GM10847 (cell line): ENCODE data around the gene LMTK3.

Experiments
- POLR2A ChIP-seq: IDR thresholded peaks from 2 replicates; pipeline ENCODE4 v1.6.1; 2011; ENCODE audit not compliant: insufficient read length; ENCODE audit errors: extremely low read depth

LMTK3 gene

DNA sequence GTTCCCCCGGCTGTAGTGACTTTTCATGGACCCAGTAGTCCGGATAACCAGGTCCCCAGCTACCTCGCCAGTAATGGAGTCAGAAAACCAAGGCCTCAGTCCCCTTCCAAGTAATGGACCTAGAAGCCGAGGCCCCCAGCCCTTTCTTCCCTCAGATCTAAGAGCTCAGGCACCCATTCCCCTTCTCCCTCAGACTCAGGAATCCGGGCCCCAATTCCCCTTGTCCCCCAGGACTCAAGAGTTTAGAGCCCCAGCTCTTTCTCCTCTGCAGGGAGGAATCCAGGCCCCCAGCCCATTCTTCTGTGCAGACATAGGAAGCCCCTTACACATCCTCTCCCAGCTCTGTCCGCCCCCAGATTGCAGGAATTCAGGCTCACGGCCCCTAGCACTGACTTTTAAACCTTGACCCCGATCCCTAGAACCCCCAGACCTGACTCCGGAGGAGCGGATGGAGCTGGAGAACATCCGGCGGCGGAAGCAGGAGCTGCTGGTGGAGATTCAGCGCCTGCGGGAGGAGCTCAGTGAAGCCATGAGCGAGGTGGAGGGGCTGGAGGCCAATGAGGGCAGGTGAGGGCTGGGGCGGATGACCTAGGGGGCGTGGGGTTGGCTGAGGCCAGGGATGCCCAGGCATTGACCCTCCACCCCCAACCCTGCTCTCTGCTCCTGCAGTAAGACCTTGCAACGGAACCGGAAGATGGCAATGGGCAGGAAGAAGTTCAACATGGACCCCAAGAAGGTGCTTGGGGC is 41.5 kb downstream of the LMTK3 start:
- no peak for TF ChIP-seq POLR2A

DNA sequence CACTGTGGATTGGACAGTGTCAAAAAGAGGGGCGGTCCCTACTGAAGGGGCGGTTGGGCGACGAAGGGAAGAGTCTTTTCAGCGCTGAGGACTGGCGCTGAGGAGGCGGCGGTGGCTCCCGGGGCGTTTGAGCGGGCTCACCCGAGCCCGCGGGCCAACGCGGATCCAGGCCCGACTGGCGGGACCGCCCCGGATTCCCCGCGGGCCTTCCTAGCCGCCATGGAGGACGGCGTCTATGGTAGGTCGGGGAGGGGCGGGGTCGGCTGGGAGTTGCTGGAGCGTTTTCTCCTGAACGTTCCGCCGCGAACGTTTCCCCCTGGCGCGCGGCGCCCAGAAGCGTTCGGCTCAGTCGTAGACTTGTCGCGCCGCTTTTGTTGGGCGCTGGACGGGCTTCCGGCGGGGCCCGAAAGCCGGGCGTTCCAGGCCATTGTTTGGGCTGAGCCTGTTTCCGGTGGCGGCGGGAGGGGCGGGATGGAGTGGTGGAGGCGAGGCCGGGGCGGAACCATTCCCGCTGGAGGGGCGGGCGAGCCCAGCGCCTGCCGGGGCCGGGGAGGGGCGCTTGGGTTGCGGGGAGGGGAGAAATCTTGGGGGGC is 42.2 kb downstream of the LMTK3 start, which contains the start of gene CYTH2:
TSS of gene CYTH2 (plus strand) at position 81 of the 593 bp plus-strand sequence. CDS start at position 220, 139 bp downstream.
- TF ChIP-seq POLR2A = peak; percentile 63

DNA sequence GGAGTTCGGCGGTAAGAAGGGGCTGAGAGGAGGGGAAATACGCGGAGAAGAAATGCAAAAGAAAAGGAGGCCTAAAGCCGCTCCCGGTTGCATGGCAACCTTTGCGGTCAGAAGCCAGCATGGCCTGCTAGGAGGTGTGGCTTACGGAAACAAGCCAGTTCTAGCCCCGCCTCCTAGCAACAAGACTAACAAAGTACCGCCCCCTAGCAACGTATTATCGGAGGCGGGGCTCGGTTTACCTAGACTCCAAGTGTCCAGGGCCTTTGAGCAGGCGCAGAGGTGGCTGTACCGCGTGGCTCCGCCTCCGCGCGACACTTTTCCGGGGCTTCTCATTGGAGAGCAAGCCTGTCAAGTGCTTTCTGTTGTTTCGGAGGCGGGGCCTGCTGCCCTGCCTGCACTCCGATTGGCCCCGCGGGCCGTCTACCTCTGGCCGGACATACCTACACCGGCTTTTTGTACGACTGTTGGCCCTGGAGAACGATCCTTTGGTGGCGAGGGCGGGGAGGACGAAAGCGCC is 42.8 kb downstream of the LMTK3 start:
- TF ChIP-seq POLR2A = no peak

DNA sequence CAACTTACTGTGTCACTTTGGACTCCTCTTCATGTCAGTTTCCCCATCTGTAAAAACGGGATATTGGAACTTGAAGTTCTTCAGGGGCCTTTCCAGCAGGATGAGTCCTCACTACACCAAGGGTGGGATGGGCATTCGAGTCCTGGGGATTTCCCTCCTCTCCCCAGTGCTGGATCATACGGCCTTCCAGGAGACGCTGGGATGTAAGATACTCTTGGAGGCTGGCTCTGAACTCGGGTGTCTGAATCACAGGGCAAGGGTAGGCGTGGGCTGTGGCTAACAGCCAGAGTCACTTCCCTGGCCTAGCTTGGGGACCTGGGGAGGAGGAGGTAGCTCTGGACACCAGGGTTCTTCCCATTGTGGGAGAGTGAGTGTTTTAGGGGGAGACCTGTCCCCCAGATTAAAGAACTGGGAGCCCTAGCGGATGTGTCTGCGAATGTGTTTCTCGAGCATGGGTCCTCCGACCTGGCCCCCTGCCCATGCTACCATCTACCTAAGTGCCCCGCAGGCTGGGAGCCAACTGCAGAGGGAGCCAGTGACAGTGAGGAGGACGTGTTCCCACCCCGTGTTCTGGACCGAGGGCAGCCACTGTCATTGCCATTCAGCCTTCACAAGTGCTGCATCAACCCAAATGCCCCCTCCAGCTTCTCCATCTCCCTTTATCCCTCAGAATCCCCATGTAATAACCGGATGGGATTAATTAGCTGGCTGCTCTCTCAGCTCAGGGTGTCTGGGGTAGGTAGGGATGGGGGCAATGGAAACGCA is 44.9 kb downstream of the LMTK3 start:
- no peak for TF ChIP-seq POLR2A

DNA sequence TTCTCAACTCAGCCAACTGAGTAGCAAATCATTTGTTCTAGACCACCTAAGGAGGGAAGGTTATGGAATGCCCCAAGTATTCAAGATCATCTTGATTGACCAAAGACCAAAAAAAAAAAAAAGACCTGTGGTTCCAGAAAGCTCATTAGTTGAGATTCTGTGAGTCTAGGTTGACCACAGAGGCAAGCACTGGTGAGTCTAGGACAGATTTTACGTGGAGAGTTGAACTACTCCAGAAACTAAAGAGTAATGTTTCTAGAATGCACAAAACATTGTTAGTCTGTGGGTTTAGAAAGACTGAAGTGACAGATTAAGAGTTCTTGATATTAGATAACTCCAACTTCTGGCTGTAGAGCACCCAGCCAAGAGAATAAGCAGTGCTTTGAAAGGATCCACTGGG is 46.4 kb downstream of the LMTK3 start:
- no peak for TF ChIP-seq POLR2A

DNA sequence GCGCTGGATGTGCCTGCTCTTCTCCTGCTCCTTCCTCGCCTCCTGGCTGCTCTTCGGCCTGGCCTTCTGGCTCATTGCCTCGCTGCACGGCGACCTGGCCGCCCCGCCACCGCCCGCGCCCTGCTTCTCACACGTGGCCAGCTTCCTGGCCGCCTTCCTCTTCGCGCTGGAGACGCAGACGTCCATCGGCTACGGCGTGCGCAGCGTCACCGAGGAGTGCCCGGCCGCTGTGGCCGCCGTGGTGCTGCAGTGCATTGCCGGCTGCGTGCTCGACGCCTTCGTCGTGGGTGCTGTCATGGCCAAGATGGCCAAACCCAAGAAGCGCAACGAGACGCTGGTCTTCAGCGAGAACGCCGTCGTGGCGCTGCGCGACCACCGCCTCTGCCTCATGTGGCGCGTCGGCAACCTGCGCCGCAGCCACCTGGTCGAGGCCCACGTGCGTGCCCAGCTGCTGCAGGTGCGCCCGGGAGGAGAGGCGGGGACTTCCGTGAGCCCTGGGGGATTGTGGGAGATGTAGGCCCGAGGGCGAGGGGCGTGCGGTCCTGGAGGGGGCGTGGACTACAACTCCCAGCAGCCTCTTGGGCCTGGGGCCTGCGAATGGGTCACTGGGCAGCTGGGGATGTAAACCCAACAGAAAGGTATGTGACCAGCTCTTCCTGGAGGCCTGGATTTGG is 49.5 kb downstream of the LMTK3 start:
- no peak for TF ChIP-seq POLR2A

DNA sequence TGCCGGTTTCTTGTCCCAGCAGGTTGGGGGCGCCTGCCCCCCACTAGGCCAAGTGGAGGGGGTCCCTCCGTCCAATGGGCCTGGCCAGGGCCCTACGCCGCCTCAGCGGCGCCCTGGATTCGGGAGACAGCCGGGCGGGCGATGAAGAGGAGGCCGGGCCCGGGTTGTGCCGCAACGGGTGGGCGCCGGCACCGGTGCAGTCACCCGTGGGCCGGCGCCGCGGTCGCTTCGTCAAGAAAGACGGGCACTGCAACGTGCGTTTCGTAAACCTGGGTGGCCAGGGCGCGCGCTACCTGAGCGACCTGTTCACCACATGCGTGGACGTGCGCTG is 50.0 kb downstream of the LMTK3 start:
- TF ChIP-seq POLR2A = no peak

DNA sequence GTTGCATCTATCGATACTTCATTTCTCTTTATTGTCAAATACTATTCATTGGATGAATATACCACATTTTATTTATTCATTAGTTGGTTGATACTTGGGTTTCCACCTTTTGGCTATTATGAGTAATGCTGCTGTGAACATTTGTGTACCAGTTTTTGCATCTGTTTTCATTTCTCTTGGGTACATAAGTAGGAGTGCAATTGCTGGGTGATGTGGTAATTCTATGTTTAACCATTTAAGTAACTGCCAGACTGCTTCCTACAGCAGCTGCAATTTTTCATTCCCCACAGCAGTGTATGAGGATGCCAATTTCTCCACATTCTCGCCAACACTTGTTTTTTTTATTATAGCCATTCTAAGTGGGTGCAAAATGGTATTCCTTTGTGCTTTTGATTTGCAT is 53.6 kb downstream of the LMTK3 start:
- no peak for TF ChIP-seq POLR2A

DNA sequence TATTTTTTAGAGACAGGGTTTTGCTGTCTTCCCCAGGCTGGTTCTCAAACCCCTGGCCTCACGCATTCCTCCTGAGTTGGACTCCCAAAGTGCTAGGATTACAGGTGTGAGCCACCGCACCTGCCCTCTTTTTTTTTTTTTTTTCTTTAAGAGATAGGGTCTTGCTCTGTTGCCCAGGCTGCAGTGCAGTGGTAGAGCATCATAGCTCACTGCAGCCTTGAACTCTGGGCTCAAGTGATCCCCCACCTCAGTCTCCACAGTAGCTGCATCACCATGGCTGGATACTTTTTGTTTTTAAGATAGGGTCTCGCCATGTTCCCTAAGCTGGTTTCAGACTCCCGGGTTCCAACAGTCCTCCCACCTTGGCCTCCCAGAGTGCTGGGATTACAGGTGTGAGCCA is 54.8 kb downstream of the LMTK3 start:
- no peak for TF ChIP-seq POLR2A

DNA sequence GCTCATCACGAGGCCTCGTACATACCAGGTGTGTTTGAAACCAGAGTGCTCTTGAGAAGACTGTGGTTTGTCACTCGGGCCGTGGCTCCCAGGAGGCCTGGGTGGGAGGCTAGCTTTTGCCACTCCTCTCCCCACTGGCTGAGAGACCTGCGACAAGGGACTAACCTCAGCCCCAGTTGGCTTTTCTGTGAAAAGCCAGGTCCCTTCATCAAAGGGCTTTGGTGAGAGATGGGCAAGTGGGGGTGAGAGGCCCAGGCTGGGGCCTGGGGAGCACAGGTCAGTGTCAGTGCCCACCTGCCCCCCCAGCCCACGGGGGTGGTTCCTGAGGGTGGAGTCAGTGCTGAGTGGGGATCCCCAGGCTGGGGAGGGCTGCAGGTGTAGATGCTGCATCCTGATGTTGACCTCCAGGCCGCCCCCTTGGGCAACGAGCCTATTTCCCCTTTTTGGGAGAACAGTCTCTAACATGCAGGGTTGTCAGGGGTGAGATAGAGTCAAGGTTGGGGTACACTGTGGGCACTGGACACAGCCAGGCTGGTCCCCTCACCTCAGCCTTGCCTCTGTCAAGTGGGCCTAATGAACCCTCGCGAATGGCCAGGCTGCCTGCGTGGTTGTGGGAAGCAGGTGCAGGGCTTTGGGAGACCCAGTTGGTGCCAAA is 55.6 kb downstream of the LMTK3 start:
- no peak for TF ChIP-seq POLR2A

DNA sequence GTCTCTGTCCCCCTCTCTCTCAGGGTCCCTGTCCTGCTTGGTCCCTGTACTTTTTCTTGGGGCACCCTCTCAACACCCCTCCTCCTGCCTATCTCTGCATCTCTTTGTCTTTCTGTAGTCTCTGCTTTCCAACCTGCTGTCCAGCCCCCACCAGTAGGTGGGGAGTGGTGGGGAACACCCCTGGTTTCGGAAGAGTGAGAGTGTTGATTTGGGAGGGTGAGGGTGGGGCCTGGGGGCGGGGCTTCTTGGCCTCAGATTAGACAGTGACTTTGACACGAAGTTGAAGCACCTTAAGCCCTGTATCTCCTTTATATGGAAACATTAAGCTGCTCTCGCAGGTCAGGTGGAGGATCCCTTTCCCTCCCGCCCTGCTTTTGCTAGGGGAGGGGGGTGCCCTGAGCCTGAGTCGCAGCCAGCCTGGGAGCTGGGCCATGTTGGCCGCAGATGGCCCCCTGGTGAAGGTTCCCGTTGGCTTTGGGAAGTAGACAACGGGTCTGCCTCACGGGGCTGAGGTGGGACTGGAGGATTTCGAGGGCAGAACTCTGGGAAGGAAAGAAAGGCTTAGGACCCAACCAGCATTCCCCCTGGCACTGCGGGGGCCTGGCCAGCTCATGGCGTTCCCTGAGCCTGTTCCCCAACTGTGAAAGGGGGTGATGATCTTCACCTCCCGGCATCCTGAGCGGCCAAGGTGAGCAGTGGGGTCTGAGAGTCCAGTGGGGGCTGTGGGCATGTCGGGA is 56.3 kb downstream of the LMTK3 start, which contains the start of gene KCNJ14:
TSS of gene KCNJ14 (plus strand) at position 404 of the 737 bp plus-strand sequence. CDS start 6,151 bp downstream, outside the sequence.
- TF ChIP-seq POLR2A = no peak

DNA sequence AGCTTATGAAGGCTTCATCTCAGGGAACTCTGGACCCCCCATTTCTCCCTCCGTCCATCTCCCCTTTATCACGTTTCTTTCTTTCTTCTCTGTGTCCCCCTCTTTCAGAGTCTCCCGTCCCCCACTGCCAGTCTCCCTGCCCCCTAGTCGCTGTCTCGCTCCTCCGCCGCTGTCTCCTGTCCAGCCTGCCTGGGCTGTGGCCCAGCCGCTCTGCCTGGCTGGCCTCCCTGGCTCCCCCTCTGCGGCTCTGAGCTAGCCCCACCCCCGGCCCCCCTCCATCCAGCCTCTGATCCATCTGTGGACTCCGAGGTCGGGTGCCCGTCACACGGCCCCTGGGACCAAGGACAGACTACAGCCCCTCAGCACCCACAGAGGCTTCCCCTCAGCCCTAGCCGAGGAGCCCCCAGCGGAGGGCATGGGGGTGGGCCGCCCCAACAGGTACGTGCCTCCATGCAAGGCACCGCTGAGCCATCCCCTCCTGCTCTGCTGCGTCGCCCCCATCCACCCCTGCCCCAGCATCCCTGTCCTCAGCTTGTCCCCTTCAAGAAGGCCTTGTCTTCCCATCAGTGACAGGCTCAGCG is 57.4 kb downstream of the LMTK3 start:
- TF ChIP-seq POLR2A = no peak

DNA sequence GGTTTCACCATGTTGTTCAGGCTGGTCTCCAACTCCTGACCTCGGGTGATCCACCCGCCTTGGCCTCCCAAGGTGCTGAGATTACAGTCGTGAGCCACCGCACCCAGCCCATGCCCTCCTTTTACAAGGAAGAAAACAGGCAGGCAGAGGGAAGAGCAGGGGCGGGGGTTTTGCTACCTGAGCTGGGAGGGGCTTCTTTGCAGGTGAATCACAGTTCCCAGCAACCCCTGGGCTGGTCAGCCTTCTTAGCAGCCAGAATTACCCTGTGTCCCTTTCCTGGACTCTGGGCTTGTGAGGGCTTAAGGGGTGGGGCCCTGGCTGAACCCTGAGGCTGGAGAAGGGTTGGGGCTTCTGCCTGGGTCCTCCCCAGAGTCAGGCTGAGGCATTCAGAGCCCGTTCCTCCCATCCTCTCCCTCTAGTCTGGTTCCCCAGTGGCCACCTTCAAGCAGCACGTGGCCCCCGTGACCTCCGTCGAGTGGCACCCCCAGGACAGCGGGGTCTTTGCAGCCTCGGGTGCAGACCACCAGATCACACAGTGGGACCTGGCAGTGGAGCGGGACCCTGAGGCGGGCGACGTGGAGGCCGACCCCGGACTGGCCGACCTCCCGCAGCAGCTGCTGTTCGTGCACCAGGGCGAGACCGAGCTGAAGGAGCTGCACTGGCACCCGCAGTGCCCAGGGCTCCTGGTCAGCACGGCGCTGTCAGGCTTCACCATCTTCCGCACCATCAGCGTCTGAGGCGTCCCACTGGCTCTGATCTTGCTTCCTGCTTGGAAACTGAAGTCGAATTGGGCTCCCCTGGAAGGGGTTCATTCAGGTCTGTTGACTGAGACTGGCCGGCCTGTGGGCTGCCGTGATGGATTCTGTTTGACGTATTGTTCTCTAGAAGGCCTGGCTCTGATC is 59.1 kb downstream of the LMTK3 start:
- no peak for TF ChIP-seq POLR2A

DNA sequence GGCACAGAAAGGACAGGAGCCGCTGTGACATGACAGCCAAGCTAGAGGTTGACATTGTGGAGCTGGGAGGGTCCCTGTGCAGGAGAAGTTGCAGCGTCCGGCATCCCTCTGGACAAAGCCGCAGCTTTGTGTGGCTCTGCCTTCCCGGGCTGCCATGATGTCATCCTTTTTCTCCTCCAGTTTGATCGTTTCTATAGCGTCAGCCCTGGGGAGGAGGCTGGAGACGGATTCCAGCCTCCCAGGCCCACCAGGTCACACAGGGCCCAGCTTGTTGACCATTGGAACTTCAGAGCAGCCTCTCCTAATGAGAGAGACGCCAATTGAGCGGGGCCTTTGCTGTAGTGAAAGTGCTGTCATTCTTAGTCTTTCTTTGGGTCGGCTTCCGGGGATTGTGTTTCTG is 60.0 kb downstream of the LMTK3 start:
- no peak for TF ChIP-seq POLR2A
